Keratinocyte (primary cell): ENCODE data around the gene REG4. TPM values are rescaled to one million over a fixed set of nuclear protein-coding genes. Genes with fewer than 3 reads are reported as not detected.

Source experiments
- DNase-seq: peaks from one replicate; pipeline ENCODE4 v3.0.0-alpha.2; 2011; ENCODE audit warnings: low read depth, missing footprints, low spot score
- FAIRE-seq: peaks from 2 replicates; lab custom pipeline; 2011; peaks lifted over from hg19 to GRCh38; lab: Jason Lieb, UNC
- H2AFZ ChIP-seq: 2 replicates; pipeline ENCODE4 v1.6.0; 2012; ENCODE audit warnings: low read length, control low read depth, inconsistent platforms; ENCODE audit not compliant: control insufficient read depth
- H3K27ac ChIP-seq: 2 replicates; pipeline ENCODE4 v1.5.1; 2011; ENCODE audit warnings: low read length; ENCODE audit not compliant: control insufficient read depth, insufficient read depth
- H3K27me3 ChIP-seq: 3 replicates; pipeline ENCODE4 v1.6.0; 2011; ENCODE audit warnings: low read length; ENCODE audit not compliant: control insufficient read depth, insufficient read depth; ENCODE audit errors: extremely low read depth
- H3K36me3 ChIP-seq, 2 experiments: 2 replicates in 1 of 2; 3 replicates in 1 of 2; pipeline ENCODE4 v1.5.1; 2011; ENCODE audit warnings: low read length in 2 of 2, mild to moderate bottlenecking in 1 of 2; ENCODE audit not compliant: control insufficient read depth in 2 of 2, insufficient read depth in 2 of 2; ENCODE audit errors: extremely low read depth in 1 of 2
- H3K4me1 ChIP-seq: 3 replicates; pipeline ENCODE4 v1.5.1; 2011; ENCODE audit warnings: low read length; ENCODE audit not compliant: control insufficient read depth, insufficient read depth; ENCODE audit errors: extremely low read depth
- H3K4me2 ChIP-seq: 3 replicates; pipeline ENCODE4 v1.6.0; 2011; ENCODE audit warnings: low read depth, low read length; ENCODE audit not compliant: control insufficient read depth, insufficient read depth; ENCODE audit errors: extremely low read depth
- H3K4me3 ChIP-seq, 3 experiments: fragments of 200-600 bp in 1 of 3; sonication (generic) in 1 of 3; 2 replicates in 2 of 3; 3 replicates in 1 of 3; pipeline ENCODE4 v1.5.1; 2011 to 2016; ENCODE audit warnings: low read length in 3 of 3, mild to moderate bottlenecking in 3 of 3, control low read depth in 2 of 3, inconsistent platforms in 1 of 3, low read depth in 1 of 3, mixed read lengths in 1 of 3, mixed run types in 1 of 3, moderate library complexity in 1 of 3; ENCODE audit not compliant: control insufficient read depth in 2 of 3, insufficient read depth in 2 of 3; ENCODE audit errors: extremely low read depth in 1 of 3
- H3K79me2 ChIP-seq: 2 replicates; pipeline ENCODE4 v1.6.0; 2012; ENCODE audit warnings: low read length; ENCODE audit not compliant: control insufficient read depth, insufficient read depth
- H3K9ac ChIP-seq: 3 replicates; pipeline ENCODE4 v1.6.0; 2011; ENCODE audit warnings: low read length; ENCODE audit not compliant: control insufficient read depth, insufficient read depth; ENCODE audit errors: extremely low read depth
- H3K9me1 ChIP-seq: 3 replicates; pipeline ENCODE4 v1.6.0; 2011; ENCODE audit warnings: low read length; ENCODE audit not compliant: control insufficient read depth, insufficient read depth; ENCODE audit errors: extremely low read depth
- H3K9me3 ChIP-seq: 2 replicates; pipeline ENCODE4 v1.5.1; 2012; ENCODE audit warnings: low read depth, low read length; ENCODE audit not compliant: control insufficient read depth
- H4K20me1 ChIP-seq: 3 replicates; pipeline ENCODE4 v1.6.0; 2011; ENCODE audit warnings: low read length; ENCODE audit not compliant: control insufficient read depth, insufficient read depth; ENCODE audit errors: extremely low read depth
- CTCF ChIP-seq, 3 experiments: IDR thresholded peaks in 1 of 3; conservative IDR thresholded peaks in 1 of 3; optimal IDR thresholded peaks in 1 of 3; 2 replicates in 2 of 3; 3 replicates in 1 of 3; pipeline versions ENCODE3 to v1.5.1; 2011; ENCODE audit warnings: low read length in 3 of 3, mild to moderate bottlenecking in 3 of 3, moderate library complexity in 2 of 3, control low read depth in 1 of 3, inconsistent platforms in 1 of 3; ENCODE audit not compliant: insufficient read depth in 2 of 3; ENCODE audit errors: extremely low read depth in 1 of 3
- EZH2 ChIP-seq: IDR thresholded peaks from one replicate; pipeline ENCODE4 v1.6.1; 2012; ENCODE audit warnings: inconsistent platforms, mild to moderate bottlenecking, low read length, moderate library complexity
- dilution Hi-C: fragments of 300-500 bp; cut with MboI; formaldehyde crosslinking; loops from one replicate; pipeline ENCODE4 v1.7.0; 2020; ENCODE audit warnings: low sequenced_read_pairs; ENCODE audit not compliant: extremely low pct_ligation_motif_present
- polyA plus RNA-seq, 5 experiments: library from polyadenylated mRNA; depleted of rRNA in 3 of 5; stranded (reverse) in 3 of 5; stranded (forward) in 1 of 5; unstranded in 1 of 5; fragments of >200 nt; gene quantifications; 1 replicate in 1 of 5; 2 replicates in 3 of 5; 3 replicates in 1 of 5; pipeline versions ENCODE4 v1.2.1 to v1.2.3, GENCODE V29; 2011 to 2012; ENCODE audit warnings: missing spikeins in 2 of 5, low read depth in 1 of 5, low replicate concordance in 1 of 5

Gene REG4
- polyA plus RNA-seq, 1 donor (not counting 4 experiments of a cell fraction or from before 2014, with no cell fraction given), result not detected

- dilution Hi-C loops, result no loop called here
- peak; percentile 32 for DNase-seq
- no peaks in the 10 kb centered on the region for H3K79me2 ChIP-seq
- H3K36me3 ChIP-seq, result no peaks in the 10 kb centered on the region
- no peak overlapping the region for H3K9ac ChIP-seq
- TF ChIP-seq EZH2 (no peak), CTCF (optimal IDR thresholded peaks at IDR 0.05 in 1 of 3, IDR thresholded peaks at IDR 0.05 in 1 of 3, conservative IDR thresholded peaks at IDR 0.05 in 1 of 3; ENCODE audit: extremely low read depth in 1 of 3, insufficient read depth in 2 of 3, low read length in 3 of 3) (no peak)
- peak; percentile 91 for FAIRE-seq
- H3K4me2 ChIP-seq, result peak overlapping the region; percentile 22
- no peaks in the 10 kb centered on the region for H4K20me1 ChIP-seq
- H2AFZ ChIP-seq, result no peak overlapping the region
- no peak overlapping the region for H3K4me3 ChIP-seq
- H3K27ac ChIP-seq, result no peak overlapping the region
- peaks cover 23% of the 10 kb centered on the region for H3K4me1 ChIP-seq
- H3K9me3 ChIP-seq, result no peaks in the 10 kb centered on the region
- no peaks in the 10 kb centered on the region for H3K9me1 ChIP-seq
- no peaks in the 10 kb centered on the region for H3K27me3 ChIP-seq
Measured at GRCh38 chr1:119782631-119783325, 28.5 kb downstream of the REG4 start.

- no peaks in the 10 kb centered on the region for H3K79me2 ChIP-seq
- no peak overlapping the region for H3K27ac ChIP-seq
- H3K36me3 ChIP-seq, result no peaks in the 10 kb centered on the region
- H3K9ac ChIP-seq, result no peak overlapping the region
- DNase-seq (no peak), FAIRE-seq (no peak)
- H3K4me1 ChIP-seq, result peaks cover 19% of the 10 kb centered on the region
- H3K27me3 ChIP-seq, result no peaks in the 10 kb centered on the region
- TF ChIP-seq CTCF (optimal IDR thresholded peaks at IDR 0.05 in 1 of 3, IDR thresholded peaks at IDR 0.05 in 1 of 3, conservative IDR thresholded peaks at IDR 0.05 in 1 of 3; ENCODE audit: extremely low read depth in 1 of 3, insufficient read depth in 2 of 3, low read length in 3 of 3) (no peak), EZH2 (no peak)
- H2AFZ ChIP-seq, result no peak overlapping the region
- dilution Hi-C loops, result no loop called here
- H3K9me1 ChIP-seq, result no peaks in the 10 kb centered on the region
- H3K4me2 ChIP-seq, result no peak overlapping the region
- H4K20me1 ChIP-seq, result no peaks in the 10 kb centered on the region
- no peak overlapping the region for H3K4me3 ChIP-seq
- no peaks in the 10 kb centered on the region for H3K9me3 ChIP-seq
Measured at GRCh38 chr1:119781434-119782210, 29.6 kb downstream of the REG4 start.
